ENCODE data around the gene C1orf210. TPM values are rescaled to one million over a fixed set of nuclear protein-coding genes. Genes with fewer than 3 reads are reported as not detected.

The C1orf210 gene
- total and polyA plus RNA-seq, 2 donors (not counting 1 experiment from before 2014, with no cell fraction given) = not detected

- H3K4me3 ChIP-seq (ENCODE audit: control extremely low read depth in 1 of 5, extremely low read depth in 1 of 5, insufficient read depth in 1 of 5, low read depth in 2 of 5, low read length in 4 of 5) = no peak overlapping the region
- POLR2A ChIA-PET = no interaction called here
- intact Hi-C loops (cut with micrococcal nuclease) = no loop called here
Measured at GRCh38 chr1:43314233-43314632, 28.9 kb upstream of the C1orf210 start.

GRCh38 chr1:43313771-43314170 lies 28.4 kb upstream of the C1orf210 start:
- Histone ChIP-seq H3K4me3 (ENCODE audit: control extremely low read depth in 1 of 5, extremely low read depth in 1 of 5, insufficient read depth in 1 of 5, low read depth in 2 of 5, low read length in 4 of 5) (no peak overlapping the region), H3K27ac (ENCODE audit: low read length in 2 of 2) (no peak overlapping the region), H3K9me3 (ENCODE audit: control extremely low read depth in 1 of 3, control insufficient read depth in 2 of 3, insufficient read depth in 1 of 3, low read length in 2 of 3) (no peaks in the 10 kb centered on the region), H2AFZ (ENCODE audit: insufficient read depth, low read depth, low read length, poor library complexity, severe bottlenecking) (no peak overlapping the region), H3K4me2 (replicated peaks; ENCODE audit: low read depth, low read length, poor library complexity, severe bottlenecking) (no peak overlapping the region), H3K27me3 (replicated peaks in 1 of 4; ENCODE audit: control extremely low read depth in 1 of 4, control insufficient read depth in 3 of 4, insufficient read depth in 4 of 4, low read length in 3 of 4) (no peaks in the 10 kb centered on the region), H3K4me1 (ENCODE audit: control insufficient read depth in 2 of 2, insufficient read depth in 2 of 2, low read length in 2 of 2) (no peaks in the 10 kb centered on the region), H3K79me2 (ENCODE audit: control insufficient read depth, insufficient read depth, low read length) (no peaks in the 10 kb centered on the region), H3K9ac (ENCODE audit: low read length) (no peak overlapping the region), H4K20me1 (ENCODE audit: control insufficient read depth, insufficient read depth, low read length, poor library complexity, severe bottlenecking) (no peaks in the 10 kb centered on the region), H3K36me3 (replicated peaks in 1 of 2; ENCODE audit: control extremely low read depth in 1 of 2, control insufficient read depth in 1 of 2, extremely low read depth in 1 of 2, insufficient read depth in 2 of 2, low read length in 1 of 2) (no peaks in the 10 kb centered on the region)
- ChIA-PET POLR2A (no interaction called here), CTCF (no interaction called here)
- Mint-ChIP-seq H3K27me3 (no peaks in the 10 kb centered on the region), H3K4me1 (no peaks in the 10 kb centered on the region), H3K4me3 (no peak overlapping the region), H3K9me3 (ENCODE audit: insufficient read depth) (no peaks in the 10 kb centered on the region), H3K27ac (no peak overlapping the region)
- WGBS (ENCODE audit: insufficient coverage) = 94% methylated on average over 3 of the region's 10 CpGs
- ATAC-seq (ENCODE audit: low read depth) (no peak), DNase-seq (no peak)
- no peak for TF ChIP-seq CTCF (IDR thresholded peaks at IDR 0.05)
- no peak for TF ChIP-seq EZH2 (IDR thresholded peaks at IDR 0.05; ENCODE audit: borderline replicate concordance, insufficient read depth, low read depth, low read length, poor library complexity, severe bottlenecking)
- intact Hi-C loops (cut with micrococcal nuclease) = no loop called here

More at GRCh38 chr1:43314233-43314632, 28.9 kb upstream of the C1orf210 start:
- Histone ChIP-seq H3K9ac (ENCODE audit: low read length) (no peak overlapping the region), H3K4me2 (replicated peaks; ENCODE audit: low read depth, low read length, poor library complexity, severe bottlenecking) (no peak overlapping the region), H3K9me3 (ENCODE audit: control extremely low read depth in 1 of 3, control insufficient read depth in 2 of 3, insufficient read depth in 1 of 3, low read length in 2 of 3) (no peaks in the 10 kb centered on the region), H3K79me2 (ENCODE audit: control insufficient read depth, insufficient read depth, low read length) (no peaks in the 10 kb centered on the region), H3K27me3 (replicated peaks in 1 of 4; ENCODE audit: control extremely low read depth in 1 of 4, control insufficient read depth in 3 of 4, insufficient read depth in 4 of 4, low read length in 3 of 4) (no peaks in the 10 kb centered on the region), H4K20me1 (ENCODE audit: control insufficient read depth, insufficient read depth, low read length, poor library complexity, severe bottlenecking) (no peaks in the 10 kb centered on the region), H3K36me3 (replicated peaks in 1 of 2; ENCODE audit: control extremely low read depth in 1 of 2, control insufficient read depth in 1 of 2, extremely low read depth in 1 of 2, insufficient read depth in 2 of 2, low read length in 1 of 2) (no peaks in the 10 kb centered on the region), H2AFZ (ENCODE audit: insufficient read depth, low read depth, low read length, poor library complexity, severe bottlenecking) (no peak overlapping the region), H3K27ac (ENCODE audit: low read length in 2 of 2) (no peak overlapping the region), H3K4me1 (ENCODE audit: control insufficient read depth in 2 of 2, insufficient read depth in 2 of 2, low read length in 2 of 2) (no peaks in the 10 kb centered on the region)
- ATAC-seq (ENCODE audit: low read depth) (no peak), DNase-seq (no peak)
- CTCF ChIA-PET = no interaction called here
- no peak overlapping the region for H3K27ac Mint-ChIP-seq
- no peaks in the 10 kb centered on the region for H3K9me3 Mint-ChIP-seq (ENCODE audit: insufficient read depth)
- TF ChIP-seq CTCF (IDR thresholded peaks at IDR 0.05) = no peak
- TF ChIP-seq EZH2 (IDR thresholded peaks at IDR 0.05; ENCODE audit: borderline replicate concordance, insufficient read depth, low read depth, low read length, poor library complexity, severe bottlenecking) = no peak
- H3K27me3 Mint-ChIP-seq = no peaks in the 10 kb centered on the region
- H3K4me1 Mint-ChIP-seq = no peaks in the 10 kb centered on the region
- WGBS (ENCODE audit: insufficient coverage) = 95% methylated on average over 3 of the region's 5 CpGs
- H3K4me3 Mint-ChIP-seq = no peak overlapping the region
